Epithelial cell of proximal tubule (primary cell): Measurements from ENCODE around the gene HOXC12. TPM values are rescaled to one million over a fixed set of nuclear protein-coding genes. Genes with fewer than 3 reads are reported as not detected.

Source experiments
- DNase-seq: peaks from one replicate; pipeline ENCODE4 v3.0.0-alpha.2; 2011; ENCODE audit warnings: low read depth
- H3K4me3 ChIP-seq: 2 replicates; pipeline ENCODE4 v1.5.1; 2011; ENCODE audit warnings: low read depth, mild to moderate bottlenecking, low read length
- total RNA-seq: library from RNA; depleted of rRNA; stranded (reverse); fragments of >200 nt; gene quantifications from 2 replicates; pipeline ENCODE4 v1.2.3, GENCODE V29; 2015
- TF ChIP-seq, protein P1 (sequence below): conservative IDR thresholded peaks from 2 replicates; pipeline ENCODE4 v1.5.1; 2012; ENCODE audit warnings: low read depth, mild to moderate bottlenecking, low read length

HOXC12 gene
- total RNA-seq, 1 donor from 2014 or later, result not detected

DNA sequence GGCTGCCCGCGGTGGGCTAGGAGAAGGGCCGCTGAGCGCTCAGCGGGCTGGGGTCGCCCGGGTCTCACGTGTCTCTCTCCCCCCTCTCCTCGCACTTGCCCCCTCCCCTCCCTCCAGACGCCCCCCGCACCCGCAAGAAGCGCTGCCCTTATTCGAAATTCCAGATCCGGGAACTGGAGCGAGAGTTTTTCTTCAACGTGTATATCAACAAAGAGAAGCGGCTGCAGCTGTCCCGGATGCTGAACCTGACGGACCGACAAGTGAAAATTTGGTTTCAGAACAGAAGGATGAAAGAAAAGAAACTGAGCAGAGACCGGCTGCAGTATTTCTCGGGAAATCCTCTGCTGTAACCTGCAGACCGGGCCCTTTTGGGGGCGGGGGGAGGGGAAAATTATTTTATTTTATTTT is 20.4 kb downstream of the HOXC12 start:
- TF ChIP-seq, protein P1, sequence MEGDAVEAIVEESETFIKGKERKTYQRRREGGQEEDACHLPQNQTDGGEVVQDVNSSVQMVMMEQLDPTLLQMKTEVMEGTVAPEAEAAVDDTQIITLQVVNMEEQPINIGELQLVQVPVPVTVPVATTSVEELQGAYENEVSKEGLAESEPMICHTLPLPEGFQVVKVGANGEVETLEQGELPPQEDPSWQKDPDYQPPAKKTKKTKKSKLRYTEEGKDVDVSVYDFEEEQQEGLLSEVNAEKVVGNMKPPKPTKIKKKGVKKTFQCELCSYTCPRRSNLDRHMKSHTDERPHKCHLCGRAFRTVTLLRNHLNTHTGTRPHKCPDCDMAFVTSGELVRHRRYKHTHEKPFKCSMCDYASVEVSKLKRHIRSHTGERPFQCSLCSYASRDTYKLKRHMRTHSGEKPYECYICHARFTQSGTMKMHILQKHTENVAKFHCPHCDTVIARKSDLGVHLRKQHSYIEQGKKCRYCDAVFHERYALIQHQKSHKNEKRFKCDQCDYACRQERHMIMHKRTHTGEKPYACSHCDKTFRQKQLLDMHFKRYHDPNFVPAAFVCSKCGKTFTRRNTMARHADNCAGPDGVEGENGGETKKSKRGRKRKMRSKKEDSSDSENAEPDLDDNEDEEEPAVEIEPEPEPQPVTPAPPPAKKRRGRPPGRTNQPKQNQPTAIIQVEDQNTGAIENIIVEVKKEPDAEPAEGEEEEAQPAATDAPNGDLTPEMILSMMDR, result no peak
- DNase-seq, result no peak
- H3K4me3 ChIP-seq, result peak overlapping the region; percentile 77

- TF ChIP-seq, protein P1, result no peak
- H3K4me3 ChIP-seq, result peak overlapping the region; percentile 77
- no peak for DNase-seq
Observed at GRCh38 chr12:53975479-53976152, 20.9 kb downstream of the HOXC12 start.

DNA sequence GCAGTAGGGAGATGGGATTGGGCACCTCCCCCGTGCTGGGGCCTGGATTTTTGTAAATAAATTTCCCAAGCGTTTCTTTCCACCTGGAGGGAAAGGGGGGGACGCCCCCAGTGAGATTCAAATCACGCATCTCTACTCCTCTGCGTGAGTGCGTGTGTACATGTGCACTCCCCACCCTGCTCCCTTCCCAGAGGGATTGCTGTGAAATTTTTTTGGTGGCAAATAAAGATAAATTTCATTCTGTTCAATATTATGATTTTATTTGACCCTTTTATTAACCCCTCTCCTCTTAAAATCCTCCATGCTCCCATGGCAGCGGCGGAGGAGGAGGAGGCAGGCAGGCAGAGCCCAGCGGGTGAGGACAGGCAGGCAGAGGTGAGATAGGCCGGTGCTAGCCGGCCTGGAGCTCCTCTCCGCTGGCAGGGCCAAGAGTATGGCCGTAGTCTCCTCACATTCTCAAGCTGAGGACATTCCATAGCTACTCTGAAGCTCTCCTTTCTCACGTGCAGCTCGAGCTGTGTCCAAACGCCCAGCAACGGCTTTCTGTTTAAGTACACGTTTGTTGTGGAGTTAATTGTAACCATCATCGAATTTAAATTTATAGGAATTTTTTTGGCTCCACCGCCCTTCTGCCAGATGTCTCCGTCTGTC is 21.6 kb downstream of the HOXC12 start:
- no peak for DNase-seq
- TF ChIP-seq, protein P1, result no peak
- H3K4me3 ChIP-seq, result no peak overlapping the region

DNA sequence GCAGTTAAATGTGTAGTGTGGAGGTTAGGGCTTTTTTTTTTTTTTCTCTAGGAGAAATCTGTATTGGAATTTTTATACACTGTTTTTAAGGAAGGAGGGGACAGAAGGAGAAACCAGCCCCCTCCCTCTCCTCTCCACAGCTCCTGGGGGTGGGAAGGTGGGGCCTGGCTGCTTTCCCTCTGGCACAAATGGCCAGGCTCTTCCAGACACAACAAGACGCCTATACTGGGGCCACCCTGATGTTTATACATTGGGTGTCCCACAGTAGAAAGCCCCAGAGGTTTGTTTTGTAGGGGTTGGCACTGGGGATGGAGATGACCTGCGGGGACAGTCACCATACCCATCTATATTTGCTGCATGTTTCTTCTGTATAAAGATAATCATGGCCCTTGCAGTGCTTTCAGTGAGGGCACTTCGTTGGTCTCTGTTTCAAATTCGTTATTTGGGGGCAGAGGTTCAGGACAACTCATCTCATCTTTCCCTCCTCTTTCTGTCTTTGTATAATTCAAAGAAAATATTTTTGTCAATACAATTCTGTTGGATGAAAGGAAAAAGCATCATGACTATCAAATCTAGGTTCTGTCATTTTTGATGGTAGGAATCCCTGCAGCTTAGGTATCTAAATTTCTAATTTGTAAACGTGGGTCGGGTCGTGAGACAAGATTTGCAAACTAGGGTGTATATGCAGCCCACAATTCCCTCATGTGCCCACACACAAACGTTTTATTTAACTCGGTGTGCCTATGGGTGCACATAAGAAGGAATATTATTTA is 22.3 kb downstream of the HOXC12 start:
- DNase-seq, result no peak
- H3K4me3 ChIP-seq, result no peak overlapping the region
- TF ChIP-seq, protein P1, result no peak

- no peak for DNase-seq
- TF ChIP-seq, protein P1, result no peak
- peak overlapping the region; percentile 5 for H3K4me3 ChIP-seq
Observed at GRCh38 chr12:53977596-53978445, 23.1 kb downstream of the HOXC12 start.
